HG03066 (cell line): ENCODE results near the gene FAM170B.

Experiments used
- ATAC-seq: cut with Tn5 transposase; IDR thresholded peaks from one replicate; pipeline ENCODE4 v1.9.1; 2021; ENCODE audit warnings: low read depth; ENCODE audit not compliant: unreplicated experiment

Gene FAM170B

DNA sequence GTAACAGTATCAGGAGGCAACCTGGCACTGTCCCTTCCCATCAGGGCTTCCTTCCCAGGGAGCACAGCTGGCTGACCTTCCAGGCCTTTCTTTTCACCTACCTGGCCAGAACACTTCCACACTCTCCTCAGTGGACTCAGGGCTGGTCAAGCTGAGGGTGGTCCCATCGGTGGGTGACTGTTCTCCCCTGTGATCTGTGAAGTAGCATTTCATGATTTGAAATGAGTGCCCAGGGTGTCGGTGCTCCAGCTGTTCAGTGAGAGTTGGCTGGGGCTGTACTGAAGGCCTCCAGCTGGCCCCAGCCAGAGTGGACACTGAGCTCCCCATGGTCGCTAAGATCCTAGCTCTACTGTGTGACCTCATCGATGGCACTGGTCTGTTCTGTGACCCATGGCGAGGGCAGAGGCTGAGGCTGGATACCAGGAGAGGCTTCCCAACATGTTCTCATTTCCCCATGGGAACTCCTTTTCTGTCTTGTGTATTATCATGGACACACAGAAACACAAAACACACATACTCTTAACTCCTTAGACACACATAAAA is at the start of gene FAM170B:
Gene FAM170B, minus strand, starts transcription at position 316 of the 543 bp plus-strand sequence. Its CDS starts 103 bp downstream, at position 213.
- ATAC-seq: no peak

GRCh38 chr10:49182776-49183175 is 49.0 kb upstream of the FAM170B start:
- ATAC-seq: no peak

GRCh38 chr10:49180444-49180860 is 46.6 kb upstream of the FAM170B start:
- ATAC-seq: no peak

DNA sequence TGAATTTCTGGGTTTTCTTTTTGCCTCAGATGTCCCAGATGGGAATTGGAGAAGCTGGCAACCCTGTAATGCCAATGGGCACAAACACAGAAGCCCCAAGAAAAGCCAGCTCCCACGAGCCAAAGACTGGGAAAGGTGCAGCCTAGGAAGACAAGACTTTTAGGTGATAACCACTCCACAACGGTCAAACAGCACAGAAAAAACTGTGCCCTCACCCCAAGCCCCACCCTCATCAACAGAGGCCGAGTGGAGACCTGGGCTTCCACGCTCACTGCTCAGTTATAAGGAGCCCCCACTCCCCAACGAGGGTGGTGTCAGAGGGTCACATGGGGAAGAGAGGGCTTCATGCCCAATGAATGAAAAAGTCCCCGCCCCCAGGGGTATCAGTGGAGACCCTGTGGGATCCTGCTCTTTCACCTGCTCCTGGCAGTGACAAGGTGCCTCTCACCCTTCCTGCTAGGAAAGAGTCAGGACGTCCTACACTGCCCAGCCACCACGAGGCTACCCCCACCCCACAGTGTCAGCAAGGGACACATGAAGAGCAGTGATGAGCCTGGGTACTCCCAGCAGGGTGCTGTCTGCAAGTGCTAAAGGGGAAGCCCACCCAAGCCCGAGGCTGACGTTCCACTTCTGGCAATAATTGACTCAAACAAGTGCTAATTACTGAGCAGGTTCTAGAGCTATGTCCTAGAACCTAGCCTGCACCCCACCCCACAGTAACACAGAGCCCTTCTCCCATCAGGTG is 46.0 kb upstream of the FAM170B start:
- no peak for ATAC-seq

GRCh38 chr10:49178489-49179471 is 45.0 kb upstream of the FAM170B start:
- no peak for ATAC-seq

GRCh38 chr10:49177391-49178355 is 43.9 kb upstream of the FAM170B start:
- peak; percentile 77 for ATAC-seq

DNA sequence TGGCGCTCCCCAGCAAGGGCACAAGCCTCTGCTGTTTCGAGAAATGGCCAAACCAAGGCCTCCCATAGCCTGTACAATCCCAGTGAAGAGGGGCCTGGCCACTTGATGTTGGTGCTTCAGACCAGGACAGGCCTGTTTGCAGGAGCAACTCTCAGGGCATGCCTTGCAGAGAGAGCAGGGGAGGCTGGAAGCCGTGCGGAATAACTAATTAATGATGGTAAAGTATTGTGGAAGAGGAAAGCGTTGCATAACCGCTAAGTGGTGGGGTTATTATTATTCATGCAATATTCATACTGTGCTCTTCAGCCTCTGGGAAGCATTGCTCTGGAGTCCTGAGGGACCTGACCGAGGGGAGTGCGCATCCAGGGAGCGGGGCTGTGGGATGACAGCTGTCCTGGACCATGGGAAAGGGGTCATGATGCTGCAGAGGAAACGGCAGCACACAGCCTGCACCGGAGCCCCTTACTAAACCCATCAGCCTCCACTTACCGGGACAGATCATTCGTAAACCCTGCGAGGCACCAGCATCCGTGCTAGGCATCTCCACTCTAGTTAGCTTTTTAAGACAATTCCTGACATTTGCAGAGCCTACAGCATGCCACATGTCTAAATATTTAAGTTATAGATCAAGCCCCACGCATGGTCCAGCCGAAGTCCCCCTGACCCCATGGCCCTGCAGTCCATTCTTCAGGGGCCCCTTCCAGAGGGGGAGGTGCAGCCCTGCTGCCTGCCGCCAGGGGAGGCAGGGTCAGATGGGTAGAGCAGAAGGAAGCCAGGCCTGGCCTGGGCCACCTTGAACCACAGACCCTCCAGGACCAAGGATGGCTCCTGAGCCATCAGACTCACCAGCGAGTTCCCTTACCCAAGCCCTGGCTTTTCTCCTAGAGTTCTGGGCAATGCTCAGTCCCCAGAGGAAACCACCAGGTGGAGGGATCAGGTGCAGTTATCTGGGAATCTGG is 42.8 kb upstream of the FAM170B start:
- ATAC-seq: peak; percentile 5

DNA sequence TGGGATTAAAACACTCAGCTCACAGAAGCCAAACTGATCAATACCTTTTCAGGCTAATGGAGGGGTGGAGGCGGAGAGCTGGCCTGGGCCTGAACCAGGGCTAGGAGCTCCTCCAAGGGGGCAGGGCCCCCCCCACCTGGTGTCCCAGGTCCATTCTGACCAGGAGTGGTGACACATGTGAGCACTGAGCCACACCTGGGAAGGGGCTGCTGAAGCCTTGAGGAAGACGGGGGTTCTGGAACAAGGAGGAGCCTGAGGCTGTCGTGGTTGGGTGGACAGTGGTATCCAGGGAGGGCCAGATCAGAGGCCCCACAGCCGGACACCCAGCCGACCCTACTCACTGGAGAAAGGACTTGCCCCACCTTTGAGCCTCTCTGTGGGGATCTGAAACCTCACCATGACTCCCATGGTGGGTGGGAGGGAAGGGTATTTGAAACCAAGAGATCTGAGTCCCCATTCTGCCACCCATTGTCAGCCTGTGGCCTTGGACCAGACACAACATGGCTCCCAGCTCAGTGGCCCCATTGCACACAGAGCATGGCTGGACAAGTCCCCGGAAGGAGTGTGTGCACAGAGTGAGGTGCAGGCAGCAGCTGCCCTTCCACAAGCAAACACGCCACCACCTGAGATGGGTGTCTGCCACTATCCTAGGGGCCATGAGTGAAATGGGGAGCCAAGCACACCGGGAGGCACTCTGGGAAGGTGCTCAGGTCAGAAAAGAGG is 41.9 kb upstream of the FAM170B start:
- no peak for ATAC-seq

GRCh38 chr10:49174926-49175500 is 41.2 kb upstream of the FAM170B start:
- ATAC-seq: no peak

- no peak for ATAC-seq
Measured at GRCh38 chr10:49174261-49174925, 40.6 kb upstream of the FAM170B start.

DNA sequence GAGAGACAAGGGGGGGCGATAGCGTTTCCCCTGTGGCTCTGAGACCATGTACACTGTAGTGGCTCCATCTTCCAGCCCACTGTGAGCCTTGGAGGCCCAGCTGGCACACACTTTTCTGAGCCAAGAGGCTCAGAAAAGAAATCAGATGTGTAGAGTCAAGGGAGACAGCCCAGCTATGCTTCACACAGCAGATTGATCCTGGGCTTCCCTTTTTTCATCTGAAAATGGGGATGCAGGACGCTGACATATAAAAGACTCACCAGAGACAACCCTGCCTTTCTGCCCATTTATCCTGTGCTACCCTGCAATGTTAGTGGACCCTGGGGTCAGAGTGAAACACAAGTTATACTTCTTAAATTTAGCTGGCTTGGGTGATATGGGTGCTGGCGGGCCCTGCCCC is 40.0 kb upstream of the FAM170B start:
- no peak for ATAC-seq

DNA sequence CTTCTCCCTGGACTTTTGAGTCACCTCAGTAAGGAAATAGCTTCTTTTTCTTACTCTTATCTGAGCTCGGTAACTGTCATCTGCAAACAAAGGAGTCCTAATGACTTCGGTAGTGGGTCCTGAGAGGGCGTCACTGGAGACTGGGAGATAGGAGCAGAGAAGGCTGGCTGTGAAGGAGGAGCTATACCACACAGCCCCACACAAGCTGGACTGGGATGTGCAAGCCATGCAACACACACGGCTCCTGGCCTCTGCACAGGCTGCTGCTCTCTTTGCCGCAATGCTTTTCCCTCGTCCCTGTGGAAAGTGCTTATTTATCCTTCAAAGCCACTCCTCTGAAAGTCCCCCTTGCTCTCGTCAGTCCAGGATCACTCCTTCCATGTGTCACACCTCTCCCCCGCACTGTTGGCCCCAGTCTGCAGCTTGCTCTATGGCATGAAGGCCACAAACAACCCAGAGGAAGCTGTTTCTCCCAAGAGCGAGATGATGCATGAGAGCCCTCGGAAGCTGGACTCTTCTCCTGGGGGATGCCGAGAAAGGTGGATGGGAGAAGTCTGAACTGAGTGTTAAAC is 39.5 kb upstream of the FAM170B start:
- no peak for ATAC-seq

DNA sequence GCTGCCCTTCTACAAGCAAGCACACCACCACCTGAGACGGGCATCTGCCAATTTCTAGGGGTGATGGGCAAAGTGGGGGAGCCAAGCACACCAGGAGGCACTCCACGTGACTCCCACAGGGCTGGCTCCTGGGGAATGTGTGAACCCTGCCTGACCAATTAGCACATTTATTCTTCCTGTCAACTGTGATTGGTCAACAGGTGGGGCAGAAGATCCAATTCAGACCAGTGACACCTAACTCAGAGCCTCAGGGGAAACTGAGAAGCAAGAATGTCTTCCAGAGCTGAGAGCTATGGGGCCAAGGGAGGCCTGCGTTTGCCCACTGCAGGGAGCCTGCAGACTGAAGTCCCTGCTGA is 38.9 kb upstream of the FAM170B start:
- ATAC-seq: no peak

DNA sequence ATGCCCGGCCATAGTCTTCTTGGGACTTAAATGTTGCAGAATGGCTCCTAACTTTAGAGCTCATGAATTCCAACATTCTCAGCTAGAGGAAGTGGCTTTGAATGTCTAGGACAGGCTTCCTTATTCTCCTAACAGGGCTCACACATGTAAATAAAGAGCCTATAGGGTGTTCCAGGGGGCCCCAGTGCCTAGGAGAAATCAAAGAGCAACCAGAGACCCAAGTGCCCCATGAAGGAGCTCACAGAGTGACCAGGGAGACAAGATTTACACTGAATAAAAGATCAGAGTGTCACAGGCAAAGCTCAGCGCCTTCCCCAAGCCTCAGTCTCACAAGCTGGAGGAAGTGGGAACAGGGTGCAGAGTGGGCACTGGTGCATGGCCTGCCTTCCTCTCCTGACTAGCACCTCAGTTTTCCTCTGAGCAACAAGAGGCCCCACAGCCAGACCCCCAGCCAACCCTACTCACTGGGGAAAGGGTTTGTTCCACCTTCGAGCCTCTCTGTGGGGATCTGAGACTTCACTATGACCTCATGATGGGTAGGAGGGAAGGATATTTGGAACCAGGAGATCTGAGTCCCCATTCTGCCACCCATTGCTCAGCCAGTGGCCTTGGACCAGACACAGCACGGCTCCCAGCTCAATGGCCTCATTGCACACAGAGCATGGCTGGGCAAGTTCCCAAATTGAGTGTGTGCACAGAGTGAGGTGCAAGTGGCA is 38.4 kb upstream of the FAM170B start:
- ATAC-seq: no peak

GRCh38 chr10:49171326-49172060 is 37.7 kb upstream of the FAM170B start:
- ATAC-seq: no peak
